Spleen (tissue), 7 donors: ENCODE data around the gene MST1R.
"Not testable (repeated sequence)": the region's sequence is repeated elsewhere in the genome, so short reads cannot be mapped to it uniquely, and the experiment has no call there.

Source experiments
- POLR2A ChIP-seq, 3 donors: fragments of 450-650 bp; IDR thresholded peaks; one replicate each; pipeline ENCODE4 v1.5.1; 2017; ENCODE audit warnings: antibody characterized with exemption in 3 of 3, mild to moderate bottlenecking in 1 of 3
- POLR2AphosphoS5 ChIP-seq, 3 donors: sonication (generic); formaldehyde crosslinking; IDR thresholded peaks; one replicate each; pipeline ENCODE4 v1.5.1; 2017; ENCODE audit warnings: antibody characterized with exemption in 3 of 3
- TF ChIP-seq, protein P1 (sequence below), 11 experiments: fragments of 200-600 bp in 7 of 11; fragments of 450-650 bp in 4 of 11; sonication (generic) in 4 of 11; IDR thresholded peaks in 8 of 11; conservative IDR thresholded peaks in 3 of 11; 1 replicate in 7 of 11; 2 replicates in 4 of 11; pipeline versions ENCODE4 v1.4.0 to v1.8.0; 2016 to 2021; ENCODE audit warnings: antibody characterized with exemption in 11 of 11, inconsistent platforms in 4 of 11, mild to moderate bottlenecking in 1 of 11
- donor health status: DM: no; HTN: no; CAD: no; lungs with moderate emphysema.
- donor health status: DM: no; HTN: no; CAD: no.
- donor health status: DM: no; HTN: no; CAD: no.

DNA sequence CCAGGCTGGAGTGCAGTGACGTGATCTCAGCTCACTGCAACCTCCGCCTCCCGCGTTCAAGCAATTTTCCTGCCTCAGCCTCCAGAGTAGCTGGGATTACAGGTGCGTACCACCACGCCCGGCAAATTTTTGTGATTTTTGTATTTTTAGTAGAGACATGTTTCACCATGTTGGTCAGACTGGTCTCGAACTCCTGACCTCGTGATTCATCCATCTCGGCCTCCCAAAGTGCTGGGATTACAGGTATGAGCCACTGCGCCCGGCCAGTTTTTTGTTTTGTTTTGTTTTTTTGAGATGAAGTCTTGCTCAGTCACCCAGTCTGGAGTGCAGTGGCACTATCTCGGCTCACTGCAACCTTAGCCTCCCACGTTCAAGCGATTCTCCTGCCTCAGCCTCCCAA, 28.6 kb upstream of the MST1R start:
- not testable (repeated sequence) for TF ChIP-seq POLR2A, POLR2AphosphoS5 (IDR thresholded peaks at IDR 0.05)
- TF ChIP-seq, protein P1, sequence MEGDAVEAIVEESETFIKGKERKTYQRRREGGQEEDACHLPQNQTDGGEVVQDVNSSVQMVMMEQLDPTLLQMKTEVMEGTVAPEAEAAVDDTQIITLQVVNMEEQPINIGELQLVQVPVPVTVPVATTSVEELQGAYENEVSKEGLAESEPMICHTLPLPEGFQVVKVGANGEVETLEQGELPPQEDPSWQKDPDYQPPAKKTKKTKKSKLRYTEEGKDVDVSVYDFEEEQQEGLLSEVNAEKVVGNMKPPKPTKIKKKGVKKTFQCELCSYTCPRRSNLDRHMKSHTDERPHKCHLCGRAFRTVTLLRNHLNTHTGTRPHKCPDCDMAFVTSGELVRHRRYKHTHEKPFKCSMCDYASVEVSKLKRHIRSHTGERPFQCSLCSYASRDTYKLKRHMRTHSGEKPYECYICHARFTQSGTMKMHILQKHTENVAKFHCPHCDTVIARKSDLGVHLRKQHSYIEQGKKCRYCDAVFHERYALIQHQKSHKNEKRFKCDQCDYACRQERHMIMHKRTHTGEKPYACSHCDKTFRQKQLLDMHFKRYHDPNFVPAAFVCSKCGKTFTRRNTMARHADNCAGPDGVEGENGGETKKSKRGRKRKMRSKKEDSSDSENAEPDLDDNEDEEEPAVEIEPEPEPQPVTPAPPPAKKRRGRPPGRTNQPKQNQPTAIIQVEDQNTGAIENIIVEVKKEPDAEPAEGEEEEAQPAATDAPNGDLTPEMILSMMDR (IDR thresholded peaks at IDR 0.05 in 8 of 11, conservative IDR thresholded peaks at IDR 0.05 in 3 of 11) = not testable (repeated sequence)
